HG02571 (cell line): ENCODE results near the gene DIAPH3.

Experiments
- ATAC-seq: cut with Tn5 transposase; IDR thresholded peaks from one replicate; pipeline ENCODE4 v1.9.1; 2021; ENCODE audit warnings: mild to moderate bottlenecking, moderate library complexity; ENCODE audit not compliant: unreplicated experiment

The DIAPH3 gene

DNA sequence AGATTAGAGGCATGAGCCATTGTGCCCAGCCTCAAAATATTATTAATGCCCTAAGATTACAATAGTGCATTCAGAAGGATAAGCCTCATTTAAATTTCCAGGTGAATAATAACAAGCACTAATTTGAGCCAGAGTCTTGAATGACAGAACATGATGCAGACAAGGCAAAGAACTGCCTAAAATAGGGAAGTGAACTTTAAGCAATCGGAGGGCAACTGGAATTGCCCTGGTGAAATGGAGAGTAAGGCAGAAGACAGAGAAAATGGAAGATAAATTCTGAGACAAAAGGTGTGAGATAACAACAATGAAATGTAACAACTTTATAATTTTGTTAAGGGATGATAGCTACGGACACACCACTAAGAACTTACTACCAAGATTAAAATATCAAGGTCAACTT lies 199.9 kb downstream of the DIAPH3 start:
- ATAC-seq: no peak

DNA sequence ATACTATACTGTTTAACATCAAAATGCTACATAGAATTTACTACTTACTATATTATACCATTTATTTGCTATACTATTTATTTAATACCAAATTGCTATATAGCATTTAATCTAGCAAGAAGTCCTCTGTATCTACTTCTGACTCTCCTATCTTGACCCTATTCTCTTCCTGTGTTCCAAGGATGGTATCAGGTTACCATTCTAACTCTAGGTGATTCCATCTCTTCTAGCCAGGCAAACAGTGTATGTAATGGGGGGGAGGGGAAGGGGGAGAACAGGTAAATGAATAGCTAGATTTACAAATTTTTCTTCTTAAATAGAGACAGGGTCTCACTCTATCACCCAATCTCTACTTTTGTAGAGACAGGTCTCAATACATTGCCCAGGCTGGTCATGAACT lies 200.3 kb downstream of the DIAPH3 start:
- no peak for ATAC-seq

DNA sequence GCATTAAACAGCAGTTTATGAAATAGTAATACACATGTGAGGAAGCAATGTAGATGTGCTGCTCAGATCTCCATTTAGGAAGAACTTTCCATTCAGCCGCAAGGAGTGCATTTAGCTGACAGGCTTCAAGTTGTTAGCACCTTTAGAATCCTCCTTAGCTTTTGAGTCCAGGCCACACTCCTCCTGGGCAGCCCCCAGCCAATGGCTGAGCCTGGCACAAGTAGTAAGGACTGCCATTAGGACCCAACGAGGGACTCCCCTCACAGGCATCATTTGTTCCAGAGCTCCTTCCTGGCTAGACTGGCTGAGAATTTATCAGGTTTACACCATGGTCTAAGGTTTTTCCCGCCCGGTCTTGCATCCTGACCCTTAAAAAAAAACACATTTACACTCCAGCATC lies 201.4 kb downstream of the DIAPH3 start:
- ATAC-seq: no peak

DNA sequence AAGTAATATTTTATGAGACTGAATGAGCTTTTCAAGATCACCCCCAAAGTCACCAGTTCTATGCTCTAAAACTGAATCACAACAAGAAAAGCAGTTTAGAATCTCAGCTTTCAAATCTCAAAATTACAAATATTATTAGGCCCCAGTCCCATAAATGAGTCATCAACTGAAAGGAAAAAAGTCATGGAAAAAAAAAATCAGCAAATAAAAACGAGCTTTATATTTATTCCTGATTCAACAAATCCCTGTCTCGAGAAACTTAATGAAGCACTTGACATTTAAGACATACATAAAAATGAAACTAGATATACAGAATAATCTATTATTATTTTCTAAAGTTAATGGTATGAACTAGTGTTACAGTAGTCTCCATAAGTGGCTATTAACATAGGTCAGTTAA lies 203.0 kb downstream of the DIAPH3 start:
- no peak for ATAC-seq

DNA sequence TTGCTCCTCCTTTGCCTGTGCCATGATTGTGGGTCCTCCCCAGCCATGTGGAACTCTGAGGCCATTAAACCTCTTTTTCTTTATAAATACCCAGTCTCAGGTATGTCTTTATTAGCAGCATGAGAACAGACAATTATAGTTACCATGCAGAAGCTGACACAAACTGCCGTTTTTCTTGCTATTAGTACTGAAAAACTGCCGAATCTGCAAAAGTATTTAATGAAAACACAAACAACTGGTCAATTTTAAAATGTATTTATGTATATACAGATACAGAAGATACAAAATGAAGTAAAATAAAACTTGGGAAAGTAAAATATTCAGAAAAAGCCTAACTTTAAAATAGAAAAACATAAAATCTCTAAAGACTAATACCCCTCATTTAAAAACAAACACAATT lies 206.3 kb downstream of the DIAPH3 start:
- ATAC-seq: no peak

DNA sequence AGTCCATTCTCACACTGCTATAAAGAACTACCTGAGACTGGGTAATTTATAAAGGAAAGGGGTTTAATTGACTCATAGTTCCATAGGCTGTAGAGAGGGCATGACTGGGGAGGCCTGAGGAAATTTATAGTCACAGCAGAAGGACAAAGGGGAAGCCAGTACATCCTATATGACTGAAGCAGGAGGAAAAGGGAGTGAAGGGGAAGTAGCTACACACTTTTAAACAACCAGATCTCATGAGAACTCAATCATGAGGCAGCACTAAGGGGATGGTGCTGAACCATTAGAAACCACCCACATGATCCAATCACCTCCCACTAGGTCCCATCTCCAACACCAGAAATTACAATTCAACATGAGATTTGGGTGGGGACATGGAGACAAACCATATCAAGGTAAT lies 209.1 kb downstream of the DIAPH3 start:
- ATAC-seq: no peak

DNA sequence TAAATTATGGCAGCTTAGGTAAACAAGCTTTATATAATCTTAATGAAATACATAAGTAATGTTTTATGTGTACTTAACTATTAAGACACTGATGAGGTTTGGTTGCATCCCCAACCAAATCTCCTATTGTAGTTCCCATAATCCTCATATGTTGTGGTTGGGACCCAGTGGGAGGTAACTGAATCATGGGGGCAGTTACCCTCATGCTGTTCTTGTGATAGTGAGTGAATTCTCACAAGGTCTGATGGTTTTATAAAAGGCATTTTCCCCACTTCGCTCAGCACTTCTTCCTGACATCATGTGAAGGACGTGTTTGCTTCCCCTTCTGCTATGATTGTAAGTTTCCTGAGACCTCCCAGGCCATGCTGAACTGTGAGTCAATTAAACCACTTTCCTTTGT lies 212.7 kb downstream of the DIAPH3 start:
- no peak for ATAC-seq

DNA sequence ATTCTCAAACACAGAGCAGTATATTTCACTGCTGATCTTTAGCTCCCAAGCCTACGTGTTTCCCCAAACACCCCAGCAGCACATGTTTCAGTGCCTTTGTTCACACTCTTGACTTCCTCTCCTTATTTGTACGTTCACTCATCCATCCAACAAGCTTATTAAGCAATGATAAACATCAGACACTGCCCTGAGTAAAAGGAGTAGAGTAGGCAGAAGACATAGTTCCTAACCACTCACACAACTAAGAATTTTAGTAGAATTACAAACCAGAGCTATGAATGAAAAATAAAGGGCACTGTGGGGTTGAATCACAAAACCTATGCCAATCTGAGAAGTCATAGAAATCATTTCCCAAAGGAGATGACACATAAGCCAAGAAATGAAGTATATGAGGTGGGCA lies 213.5 kb downstream of the DIAPH3 start:
- no peak for ATAC-seq

DNA sequence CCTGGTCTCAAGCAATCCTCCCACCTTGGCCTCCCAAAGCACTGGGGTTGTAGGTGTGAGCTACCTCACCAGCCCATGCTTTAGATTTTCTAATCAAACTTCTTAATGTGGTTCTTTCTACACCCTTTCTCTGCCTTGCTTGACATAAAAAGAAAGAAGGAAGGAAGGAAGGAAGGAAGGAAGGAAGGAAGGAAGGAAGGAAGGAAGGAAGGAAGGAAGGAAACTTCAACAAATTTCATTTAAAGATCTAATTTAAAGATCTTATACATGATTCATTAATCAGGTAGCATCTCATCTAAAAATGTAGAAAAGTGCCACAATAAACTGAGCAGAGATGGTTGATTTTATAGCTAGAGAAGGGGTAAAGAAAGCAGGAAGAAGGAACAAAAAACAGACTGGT lies 215.0 kb downstream of the DIAPH3 start:
- ATAC-seq: no peak

DNA sequence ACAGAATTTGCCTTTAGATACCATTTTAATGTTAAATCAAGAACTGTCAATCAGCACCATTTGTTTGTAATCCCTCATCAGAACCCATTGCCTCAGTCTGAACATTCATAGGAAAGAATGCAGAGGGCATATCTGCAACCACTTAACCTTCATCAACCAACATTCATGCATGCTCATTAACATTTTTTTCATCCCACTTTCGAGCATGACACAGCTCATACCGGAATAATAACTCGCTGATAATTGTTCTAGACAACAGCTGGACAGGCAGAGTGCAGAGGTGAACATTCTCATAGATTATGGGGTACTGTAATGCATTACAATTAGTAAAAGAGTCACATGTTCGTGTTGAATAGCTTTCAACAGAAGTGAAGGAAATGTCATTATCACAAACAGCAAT lies 216.8 kb downstream of the DIAPH3 start:
- ATAC-seq: no peak

DNA sequence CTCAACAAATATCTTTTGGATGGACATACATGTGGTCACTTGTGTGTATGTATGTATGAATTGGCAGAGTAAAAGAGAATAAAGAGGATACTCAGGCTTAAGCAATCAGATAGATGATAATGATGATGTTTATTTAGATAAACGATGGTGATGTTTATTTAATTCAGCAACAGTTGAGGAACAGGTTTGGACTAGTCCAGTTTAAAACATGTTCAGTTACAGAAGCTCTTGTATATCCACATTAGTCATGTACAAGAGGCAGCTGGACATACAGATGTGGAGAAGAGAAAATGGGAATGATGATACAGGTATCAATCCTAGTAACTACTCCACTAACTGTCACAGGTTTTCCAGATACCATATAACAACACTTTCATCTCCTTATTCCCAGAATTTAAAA lies 232.1 kb downstream of the DIAPH3 start:
- ATAC-seq: no peak

DNA sequence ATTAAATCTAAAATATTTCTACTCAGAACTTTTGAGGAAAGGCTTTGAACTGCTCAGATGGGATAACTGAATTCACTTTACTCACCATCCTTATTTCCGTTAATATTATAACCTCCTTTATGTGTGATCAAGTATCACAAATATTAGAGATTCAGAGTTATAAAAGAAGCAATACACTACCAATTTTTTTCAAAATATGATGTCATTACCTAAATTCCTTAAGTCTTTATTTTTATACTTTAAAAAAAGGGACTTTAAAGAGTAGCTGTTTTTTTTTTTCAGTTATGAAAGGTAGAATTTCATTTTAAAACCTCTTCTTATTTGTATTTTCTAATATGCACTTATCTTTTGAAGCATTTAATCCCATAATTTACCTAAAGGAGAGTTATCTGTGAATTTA lies 239.5 kb downstream of the DIAPH3 start:
- no peak for ATAC-seq

DNA sequence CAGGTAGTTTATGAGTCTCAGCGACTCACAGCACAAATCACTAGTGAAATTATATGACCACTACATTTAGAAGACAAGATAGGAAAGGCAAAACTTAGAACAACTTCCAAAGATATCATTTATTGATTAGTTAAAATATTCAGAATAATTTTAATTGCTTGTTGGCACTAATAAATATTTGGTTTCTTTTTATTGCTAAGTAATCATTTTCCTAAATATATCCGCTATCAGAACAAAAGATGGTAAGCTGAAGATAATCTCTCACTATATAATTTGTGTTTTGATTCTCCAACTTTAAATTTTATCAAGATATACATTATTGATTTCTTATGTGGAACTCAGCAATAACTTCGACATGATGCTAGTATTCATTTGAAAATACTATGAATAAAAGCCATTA lies 248.5 kb downstream of the DIAPH3 start:
- no peak for ATAC-seq

DNA sequence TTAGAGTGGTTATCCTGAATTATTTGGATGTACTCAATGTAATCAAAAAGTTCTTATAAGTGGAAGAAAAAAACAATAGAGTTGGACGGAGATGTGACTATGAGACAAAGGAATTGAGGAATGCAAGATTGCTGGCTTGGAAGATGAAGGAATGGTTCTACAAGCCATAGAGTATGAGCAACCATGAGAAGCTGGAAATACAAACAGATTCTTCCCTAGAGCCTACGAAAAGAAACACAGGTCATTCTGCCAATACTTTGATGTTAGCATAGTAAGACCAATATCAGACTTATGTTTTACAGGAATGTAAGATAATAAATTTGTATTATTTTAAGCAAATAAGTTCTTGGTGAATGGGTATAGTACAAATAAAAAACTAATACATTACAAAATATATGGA lies 249.2 kb downstream of the DIAPH3 start:
- ATAC-seq: no peak

DNA sequence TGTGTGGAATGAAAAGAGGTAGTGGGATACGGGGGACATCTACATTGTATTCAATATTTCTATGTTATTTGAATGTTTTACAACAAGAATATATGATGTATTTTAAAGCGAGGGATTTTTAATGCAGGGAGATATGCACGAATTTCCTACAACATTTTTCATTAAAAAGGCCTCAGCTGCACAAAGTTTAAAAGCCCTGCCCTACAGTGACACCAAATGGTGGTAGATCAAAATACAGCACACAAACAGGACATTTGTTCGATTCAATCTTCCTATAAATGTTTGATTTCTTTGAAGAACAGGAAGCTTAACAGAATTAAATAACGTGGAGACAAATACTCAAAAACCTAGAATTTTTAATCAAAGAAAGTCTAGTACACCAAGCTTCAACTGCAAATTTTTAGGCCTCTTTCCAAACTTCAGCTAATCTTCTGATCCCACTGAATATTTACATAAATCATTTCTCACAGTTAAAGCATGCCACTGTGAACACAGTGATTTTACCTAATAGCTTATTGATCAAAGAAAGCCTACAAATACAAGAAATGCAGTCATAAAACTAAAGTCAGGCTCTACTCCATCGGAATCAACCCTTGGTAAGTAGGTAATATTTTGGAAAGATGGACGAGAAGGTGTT lies 257.2 kb downstream of the DIAPH3 start:
- no peak for ATAC-seq

DNA sequence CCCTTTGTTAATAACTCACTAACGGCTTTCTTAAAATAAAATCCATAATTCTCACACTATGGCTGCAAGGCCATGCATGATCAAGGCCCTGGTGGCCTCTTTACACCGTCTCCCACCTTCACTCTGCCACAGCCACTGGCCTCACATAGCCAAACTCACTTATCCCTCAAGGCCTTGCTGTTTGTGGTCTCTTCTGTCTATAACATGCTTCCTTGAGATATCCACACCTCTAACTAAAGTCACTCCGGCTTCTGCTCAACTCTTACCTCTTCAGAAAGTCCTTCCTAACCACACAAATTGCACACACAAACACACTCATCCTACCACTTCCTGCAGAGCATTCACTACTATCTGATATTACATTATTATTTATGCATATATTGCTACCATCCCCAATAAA lies 262.5 kb downstream of the DIAPH3 start:
- ATAC-seq: no peak

DNA sequence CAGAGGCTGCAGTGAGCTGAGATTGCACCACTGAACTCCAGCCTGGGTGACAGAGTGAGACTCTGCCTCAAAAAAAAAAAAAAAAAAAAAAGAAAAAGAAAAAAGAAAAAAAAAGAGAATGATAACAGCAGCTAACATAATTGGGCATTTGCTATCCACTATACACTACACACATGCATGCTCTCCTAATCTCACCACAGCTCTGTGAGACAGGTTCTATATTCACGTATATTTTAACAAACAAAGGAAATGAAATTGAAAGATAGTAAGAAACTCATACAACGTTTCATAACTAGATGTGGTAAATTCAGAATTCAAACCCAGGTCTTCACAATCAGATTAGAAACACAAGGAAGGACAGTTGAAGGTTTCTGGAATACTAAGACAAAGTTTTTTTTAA lies 265.7 kb downstream of the DIAPH3 start:
- ATAC-seq: no peak

DNA sequence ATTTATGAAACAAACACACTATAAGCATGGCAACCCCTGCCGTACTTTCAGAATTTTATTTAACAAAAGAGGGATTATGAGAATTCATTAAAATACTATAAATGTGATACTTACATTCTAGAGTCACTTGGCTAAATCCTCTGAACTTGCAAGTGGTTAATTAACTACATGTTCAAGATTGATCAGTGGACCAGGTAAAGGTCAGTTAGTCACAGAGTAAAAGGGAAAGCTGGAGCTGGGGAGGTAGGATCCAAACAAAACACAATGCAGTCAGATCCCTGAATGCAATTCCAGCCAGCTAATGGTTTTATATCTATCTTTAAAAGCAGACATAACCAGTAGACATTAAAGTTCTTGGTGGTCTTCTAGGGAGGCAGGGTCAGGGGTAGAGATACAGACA lies 270.5 kb downstream of the DIAPH3 start:
- ATAC-seq: no peak

DNA sequence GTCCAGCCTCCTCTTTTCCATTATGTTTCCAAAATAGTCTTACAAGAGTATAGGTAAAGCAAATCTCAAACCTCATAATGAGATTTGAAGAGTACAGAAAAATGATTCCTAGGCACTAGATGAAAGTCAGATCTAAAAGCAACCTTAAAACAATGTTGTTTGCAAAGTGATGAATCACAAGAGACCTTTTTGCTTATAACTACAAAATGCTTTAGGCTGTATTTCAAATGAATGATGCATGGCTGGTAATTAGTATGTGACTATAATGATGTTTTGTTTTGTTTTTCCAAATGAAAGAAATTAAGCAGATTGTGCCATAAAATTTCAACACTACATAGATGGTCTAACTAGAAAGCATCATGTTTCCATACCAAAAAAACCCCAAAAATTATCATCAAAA lies 272.7 kb downstream of the DIAPH3 start:
- ATAC-seq: no peak

DNA sequence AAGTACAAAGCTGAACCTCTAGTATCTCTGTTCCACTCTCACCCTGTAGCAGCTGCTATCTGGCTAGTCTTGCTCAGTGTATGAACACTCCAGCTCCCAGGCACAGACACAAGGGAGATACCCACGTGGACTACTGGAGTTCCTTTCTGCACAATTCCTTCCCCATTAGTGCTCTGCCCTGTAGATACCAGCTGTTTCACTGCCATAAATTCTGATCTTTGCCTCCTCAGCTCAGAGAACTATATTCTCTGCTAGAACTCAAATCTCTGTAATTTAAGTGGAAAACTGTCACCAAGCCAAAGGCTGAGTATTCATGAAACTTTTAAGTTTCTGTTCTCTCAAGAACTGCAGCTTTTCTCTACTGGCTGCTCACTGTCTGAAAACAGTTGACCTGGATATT lies 273.7 kb downstream of the DIAPH3 start:
- ATAC-seq: no peak

DNA sequence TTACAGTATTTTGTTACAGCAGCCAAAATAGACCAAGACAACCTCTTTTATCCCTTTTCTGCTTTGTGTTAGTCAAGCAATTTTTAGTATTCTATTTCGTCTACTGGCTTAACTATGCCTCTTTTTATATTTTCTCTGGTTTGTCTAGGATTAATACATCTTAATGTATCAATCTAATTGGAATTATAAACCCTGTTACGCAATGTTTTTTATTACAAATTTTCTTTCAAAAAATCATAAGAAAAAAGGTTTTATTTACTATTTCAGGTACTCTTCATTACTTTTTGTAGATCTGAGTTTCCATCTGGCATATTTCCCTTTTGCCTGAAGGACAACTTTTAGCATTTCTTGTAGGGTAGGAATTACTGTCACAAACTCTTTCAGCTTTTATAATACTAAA lies 275.3 kb downstream of the DIAPH3 start:
- ATAC-seq: no peak

DNA sequence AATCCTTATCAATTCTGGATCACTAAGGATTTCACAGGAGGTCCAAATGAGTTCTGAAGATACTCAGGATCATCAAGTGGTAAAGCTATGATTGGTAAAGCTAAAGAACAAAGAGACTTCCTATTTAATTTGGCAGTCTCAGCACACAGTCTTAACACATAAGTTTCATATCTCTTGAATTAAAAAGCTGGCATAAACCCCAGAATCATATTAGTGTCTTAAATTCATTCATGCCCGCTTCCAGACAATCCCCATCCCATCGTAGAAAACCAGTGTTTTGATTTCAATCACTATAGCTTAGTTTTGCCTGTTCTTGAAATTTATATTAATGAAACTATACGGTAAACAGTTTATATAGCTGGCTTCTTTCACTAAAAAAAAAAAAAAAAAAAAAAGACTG lies 278.7 kb downstream of the DIAPH3 start:
- no peak for ATAC-seq

DNA sequence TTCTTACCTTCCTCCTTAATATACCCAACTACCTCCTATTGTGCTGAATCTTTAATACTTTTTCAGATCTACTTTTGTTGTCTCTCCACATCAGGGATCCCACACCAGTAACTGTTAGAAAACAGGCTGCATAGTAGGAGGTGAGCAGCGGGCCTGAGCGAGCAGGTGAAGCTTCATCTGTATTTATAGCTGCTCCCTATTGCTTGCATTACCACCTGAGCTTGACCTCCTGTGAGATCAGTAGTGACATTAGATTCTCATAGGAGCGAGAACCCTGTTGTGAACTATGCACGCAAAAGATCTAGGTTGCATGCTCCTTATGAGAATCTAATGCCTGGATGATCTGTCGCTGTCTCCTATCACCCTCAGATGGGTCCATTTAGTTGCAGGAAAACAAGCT lies 279.8 kb downstream of the DIAPH3 start:
- no peak for ATAC-seq

DNA sequence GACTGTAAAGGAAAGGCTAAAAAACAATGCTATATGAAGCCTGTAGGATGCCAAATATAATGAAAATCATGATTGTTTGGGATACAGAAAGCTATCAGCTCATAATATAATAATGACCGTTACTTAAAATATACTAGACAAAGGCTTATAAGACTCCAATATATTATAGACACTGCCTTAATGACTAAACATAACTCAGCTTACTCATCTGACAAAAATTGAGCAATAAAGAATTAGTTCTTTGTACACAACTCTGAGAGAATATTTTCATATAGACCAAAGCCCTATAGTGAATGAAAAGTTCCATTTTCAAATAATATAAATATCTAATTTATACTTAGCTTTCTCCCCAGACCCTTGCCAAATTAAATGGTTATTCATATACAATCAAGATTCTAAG lies 283.3 kb downstream of the DIAPH3 start:
- ATAC-seq: no peak
